IMR-90 (cell line): Measurements from ENCODE around the gene SNRNP35.

Experiments used
- BHLHE40 ChIP-seq: fragments of 150-350 bp; IDR thresholded peaks from 2 replicates; pipeline ENCODE4 v1.6.1; 2016; ENCODE audit warnings: mild to moderate bottlenecking, low read depth, low read length
- MXI1 ChIP-seq: IDR thresholded peaks from 2 replicates; pipeline ENCODE4 v1.6.1; 2012; ENCODE audit warnings: low read depth, mild to moderate bottlenecking, low read length, moderate library complexity, borderline replicate concordance
- POLR2A ChIP-seq: IDR thresholded peaks from 2 replicates; pipeline ENCODE4 v1.6.1; 2012; ENCODE audit warnings: mild to moderate bottlenecking, low read depth, low read length
- RAD21 ChIP-seq: IDR thresholded peaks from 2 replicates; pipeline ENCODE4 v1.6.1; 2012; ENCODE audit warnings: low read length, improper control_type of control experiment
- TF ChIP-seq, protein P1 (sequence below): conservative IDR thresholded peaks from 2 replicates; pipeline ENCODE4 v1.5.1; 2012; ENCODE audit warnings: mild to moderate bottlenecking, low read depth, low read length, improper control_type of control experiment

DNA sequence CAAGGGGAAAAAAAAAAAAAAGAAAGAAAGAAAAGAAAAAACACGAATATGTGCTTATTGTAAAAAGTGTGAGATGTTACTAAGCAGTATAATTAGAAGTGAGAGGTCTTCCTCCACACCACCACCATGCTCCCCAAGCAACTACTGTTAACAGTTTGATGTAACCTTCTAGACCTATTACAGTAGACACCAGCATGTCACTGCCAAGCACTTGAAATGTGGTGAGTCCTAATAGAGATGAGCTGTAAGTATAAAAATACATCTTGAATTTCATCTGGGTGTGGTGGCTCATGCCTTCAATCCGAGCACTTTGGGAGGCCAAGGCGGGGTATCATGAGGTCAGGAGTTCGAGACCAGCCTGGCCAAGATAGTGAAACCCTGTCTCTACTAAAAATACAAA is 8.1 kb upstream of the SNRNP35 start:
- TF ChIP-seq, protein P1, sequence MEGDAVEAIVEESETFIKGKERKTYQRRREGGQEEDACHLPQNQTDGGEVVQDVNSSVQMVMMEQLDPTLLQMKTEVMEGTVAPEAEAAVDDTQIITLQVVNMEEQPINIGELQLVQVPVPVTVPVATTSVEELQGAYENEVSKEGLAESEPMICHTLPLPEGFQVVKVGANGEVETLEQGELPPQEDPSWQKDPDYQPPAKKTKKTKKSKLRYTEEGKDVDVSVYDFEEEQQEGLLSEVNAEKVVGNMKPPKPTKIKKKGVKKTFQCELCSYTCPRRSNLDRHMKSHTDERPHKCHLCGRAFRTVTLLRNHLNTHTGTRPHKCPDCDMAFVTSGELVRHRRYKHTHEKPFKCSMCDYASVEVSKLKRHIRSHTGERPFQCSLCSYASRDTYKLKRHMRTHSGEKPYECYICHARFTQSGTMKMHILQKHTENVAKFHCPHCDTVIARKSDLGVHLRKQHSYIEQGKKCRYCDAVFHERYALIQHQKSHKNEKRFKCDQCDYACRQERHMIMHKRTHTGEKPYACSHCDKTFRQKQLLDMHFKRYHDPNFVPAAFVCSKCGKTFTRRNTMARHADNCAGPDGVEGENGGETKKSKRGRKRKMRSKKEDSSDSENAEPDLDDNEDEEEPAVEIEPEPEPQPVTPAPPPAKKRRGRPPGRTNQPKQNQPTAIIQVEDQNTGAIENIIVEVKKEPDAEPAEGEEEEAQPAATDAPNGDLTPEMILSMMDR, result no peak
- TF ChIP-seq BHLHE40, result no peak
- TF ChIP-seq POLR2A, result no peak
- no peak for TF ChIP-seq RAD21
- no peak for TF ChIP-seq MXI1
